GM10847 (cell line): Measurements from ENCODE around the gene KIFC3.

Experiments
- POLR2A ChIP-seq: IDR thresholded peaks from 2 replicates; pipeline ENCODE4 v1.6.1; 2011; ENCODE audit not compliant: insufficient read length; ENCODE audit errors: extremely low read depth

KIFC3 gene

GRCh38 chr16:57802341-57803133 lies at the start of gene KIFC3:
KIFC3 (minus strand) TSS chr16:57802491; CDS start chr16:57798243, 4,248 bp downstream.
- TF ChIP-seq POLR2A, result no peak

GRCh38 chr16:57848181-57848580 lies 45.9 kb upstream of the KIFC3 start:
- no peak for TF ChIP-seq POLR2A

DNA sequence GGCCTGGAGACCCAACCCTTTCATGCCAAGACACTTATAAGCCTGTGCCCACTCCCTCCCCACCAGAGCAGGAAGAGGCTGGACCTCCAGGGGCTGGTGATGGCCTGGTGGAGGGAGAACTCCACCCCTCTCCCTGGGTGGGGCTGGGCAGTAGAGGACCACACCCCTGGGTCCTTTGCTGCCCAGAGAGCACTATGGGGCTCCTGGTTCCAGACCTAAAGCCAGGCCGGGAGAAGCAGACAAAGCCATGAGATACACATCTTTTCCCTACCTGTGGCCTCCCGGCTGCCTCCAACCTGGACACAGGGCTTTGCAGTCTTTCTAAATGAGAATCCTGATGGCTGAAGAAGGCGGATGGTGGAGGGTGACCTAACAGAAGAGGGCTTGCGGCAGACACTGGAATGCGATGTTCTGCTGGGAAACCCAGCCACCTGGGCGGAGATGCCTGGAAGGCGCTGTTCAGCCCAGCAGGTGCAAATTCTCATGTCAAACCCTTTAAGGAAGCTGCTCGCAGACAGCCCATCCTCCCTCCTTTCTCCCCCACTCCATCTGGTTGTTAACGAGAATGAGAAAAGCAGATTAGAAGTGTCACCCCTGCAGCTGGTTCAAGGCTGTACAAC lies 43.9 kb upstream of the KIFC3 start:
- TF ChIP-seq POLR2A, result no peak

DNA sequence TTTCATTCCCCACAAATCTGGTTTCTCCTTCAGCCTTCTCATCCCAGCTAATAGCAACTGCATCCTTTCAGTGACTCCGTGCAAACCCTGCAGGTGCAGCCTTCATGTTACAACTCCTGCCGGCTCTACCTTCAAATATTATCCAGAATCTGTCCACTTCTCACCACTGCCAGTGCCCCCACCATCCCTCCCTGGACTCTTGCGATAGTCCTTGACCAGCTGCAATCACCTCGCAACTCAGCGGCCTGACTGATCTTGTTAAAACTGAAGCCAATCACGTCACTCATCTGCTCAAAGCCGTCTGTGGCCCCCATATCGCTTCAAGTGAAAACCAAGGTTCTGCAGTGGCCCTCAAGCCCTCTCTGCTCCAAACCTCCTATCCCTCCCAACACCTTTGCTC lies 42.8 kb upstream of the KIFC3 start:
- TF ChIP-seq POLR2A, result no peak

- TF ChIP-seq POLR2A, result no peak
Observed at GRCh38 chr16:57844416-57845030, 42.2 kb upstream of the KIFC3 start.

DNA sequence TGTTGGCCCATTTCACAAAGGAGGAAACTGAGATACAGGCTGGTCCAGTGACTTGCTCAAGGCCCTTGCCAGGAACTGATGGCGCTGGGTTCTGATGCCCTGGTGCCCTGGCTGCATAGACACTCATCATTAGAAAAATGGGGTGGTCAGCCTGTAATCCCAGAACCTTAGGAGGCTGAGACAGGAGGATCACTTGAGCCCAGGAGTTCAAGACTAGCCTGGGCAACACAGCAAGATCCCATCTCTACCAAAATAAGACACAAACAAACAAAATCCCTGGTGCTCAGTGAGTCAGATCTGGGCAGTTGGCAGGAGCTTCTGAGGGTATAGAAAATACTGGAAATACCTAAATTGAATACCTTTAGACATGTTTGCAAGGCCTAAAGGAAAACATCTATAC lies 41.1 kb upstream of the KIFC3 start:
- TF ChIP-seq POLR2A, result no peak

- no peak for TF ChIP-seq POLR2A
Observed at GRCh38 chr16:57842601-57843000, 40.3 kb upstream of the KIFC3 start.

- TF ChIP-seq POLR2A, result no peak
Observed at GRCh38 chr16:57840833-57841232, 38.5 kb upstream of the KIFC3 start.

DNA sequence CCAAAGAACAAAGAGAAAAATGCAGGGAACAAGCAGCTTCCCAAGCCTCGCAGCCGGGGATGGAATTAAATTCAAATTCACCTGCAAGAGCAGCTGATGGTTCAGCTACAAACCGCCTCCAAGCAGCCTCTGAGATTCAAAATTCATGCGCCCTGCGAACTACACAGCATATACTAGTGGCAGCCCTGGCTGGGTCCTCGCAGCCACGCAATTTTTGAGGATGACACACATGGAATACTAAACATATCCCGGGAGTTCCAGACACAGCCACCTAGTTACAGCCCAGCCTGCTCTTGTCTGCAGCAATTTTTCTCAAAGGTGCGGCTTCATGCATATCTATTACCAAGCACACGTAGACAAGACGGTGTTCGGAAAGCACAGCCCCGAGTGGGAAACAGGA lies 35.9 kb upstream of the KIFC3 start:
- no peak for TF ChIP-seq POLR2A

DNA sequence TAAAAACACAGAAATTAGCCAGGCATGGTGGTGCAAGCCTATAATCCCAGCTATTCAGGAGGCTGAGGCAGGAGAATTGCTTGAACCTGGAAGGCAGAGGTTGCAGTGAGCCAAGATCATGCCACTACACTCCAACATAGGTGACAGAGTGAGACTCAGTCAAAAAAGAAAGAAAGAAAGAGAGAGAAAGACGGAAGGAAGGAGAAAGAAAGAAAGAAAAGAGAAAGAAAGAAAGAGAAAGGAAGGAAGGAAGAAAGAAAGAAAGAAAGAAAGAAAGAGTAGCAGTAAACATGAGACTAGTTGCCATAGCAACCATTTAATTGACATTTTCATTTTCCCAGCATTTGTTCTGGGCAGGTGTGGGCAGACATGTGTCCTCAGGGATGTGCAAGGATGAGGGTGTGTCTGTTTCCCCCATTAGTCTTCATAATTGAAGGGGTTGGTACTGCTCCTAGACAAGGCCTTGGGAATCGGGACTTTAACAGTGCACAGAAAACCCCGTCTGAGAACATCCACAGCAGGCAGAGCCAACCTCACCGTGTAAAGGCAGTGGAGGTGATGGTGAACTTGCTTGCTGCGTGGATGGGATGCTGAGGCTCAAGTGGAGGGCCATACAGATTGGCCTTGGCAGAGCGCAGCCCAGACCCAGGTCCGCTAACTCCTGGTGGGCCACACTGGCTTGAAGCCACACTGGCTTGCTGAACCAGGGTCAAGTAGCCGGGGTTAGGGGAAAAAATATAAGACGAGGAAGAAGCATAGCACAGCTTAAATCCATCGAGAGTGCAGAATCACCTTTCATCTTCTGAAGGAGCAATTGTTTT lies 35.2 kb upstream of the KIFC3 start:
- TF ChIP-seq POLR2A, result no peak

DNA sequence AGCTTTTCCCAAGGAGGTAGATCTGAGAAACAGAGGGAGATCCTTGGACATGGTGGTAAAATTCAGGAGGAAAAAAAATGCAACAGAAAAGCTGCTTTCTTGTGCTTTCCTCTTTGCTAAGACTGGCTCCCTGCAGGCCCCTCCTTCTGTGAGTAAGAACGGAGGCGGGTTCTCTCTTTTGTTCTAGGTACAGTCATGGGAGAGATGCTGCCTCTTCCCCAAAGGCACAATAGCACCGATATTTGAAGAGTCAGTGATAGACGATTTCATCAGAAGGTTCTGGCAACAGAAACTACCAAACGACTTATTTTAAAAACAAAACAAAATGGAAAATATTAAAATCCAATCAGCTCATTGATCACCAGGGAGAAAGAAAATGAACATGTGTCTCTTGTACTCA lies 32.6 kb upstream of the KIFC3 start:
- no peak for TF ChIP-seq POLR2A

DNA sequence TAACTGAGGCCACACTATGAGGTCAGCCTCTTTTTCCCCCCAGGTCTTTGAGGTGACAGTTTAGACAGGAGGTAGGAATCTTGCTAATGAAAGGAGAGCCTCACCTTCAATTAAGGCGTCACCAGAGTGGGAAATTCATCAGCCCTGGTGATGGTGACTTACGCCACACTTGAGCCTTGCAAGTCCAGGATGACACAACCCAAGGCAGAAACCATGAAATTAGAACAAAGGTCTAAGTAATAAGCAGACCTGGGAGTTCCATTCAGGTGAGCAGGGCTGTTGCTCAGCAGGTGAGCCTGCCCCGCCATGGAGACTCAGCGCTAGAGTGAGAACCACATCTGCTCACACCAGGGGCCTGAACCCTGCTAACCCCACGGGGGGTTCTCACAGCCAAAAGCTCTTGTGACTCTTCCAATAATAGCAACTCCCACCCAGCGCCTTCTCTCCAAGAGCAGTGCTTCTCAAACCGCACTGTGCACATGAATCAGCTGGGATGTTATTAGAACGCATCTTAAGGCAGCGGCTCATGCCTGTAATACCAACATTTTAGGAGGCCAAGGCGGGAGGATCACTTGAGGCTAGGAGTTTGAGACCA lies 28.7 kb upstream of the KIFC3 start:
- TF ChIP-seq POLR2A, result no peak

DNA sequence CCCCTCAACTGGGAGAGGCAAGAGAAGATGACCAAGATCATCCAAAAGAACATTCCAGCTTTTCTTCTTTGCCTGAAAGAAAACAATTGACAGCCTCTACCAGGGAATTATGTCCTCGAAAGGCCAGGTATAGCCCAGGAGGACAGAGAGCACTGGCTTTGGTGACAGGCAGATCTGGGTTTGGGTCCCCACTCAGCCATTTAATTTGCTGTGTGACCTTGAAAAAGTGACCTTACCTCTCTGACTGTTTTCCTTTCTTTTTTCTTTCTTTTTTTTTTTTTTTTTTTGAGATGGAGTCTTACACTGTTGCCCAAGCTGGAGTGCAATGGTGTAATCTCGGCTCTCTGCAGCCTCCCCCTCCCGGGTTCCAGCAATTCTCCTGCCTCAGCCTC lies 27.7 kb upstream of the KIFC3 start:
- TF ChIP-seq POLR2A, result no peak

- TF ChIP-seq POLR2A, result no peak
Observed at GRCh38 chr16:57828272-57829161, 26.2 kb upstream of the KIFC3 start.
